ENCODE measurements around the gene GSTT4.

GRCh38 chr22:24006207-24006913, 1.1 kb upstream of the GSTT4 start:
- TF ChIP-seq CTCF (IDR thresholded peaks at IDR 0.05): no peak
- TF ChIP-seq POLR2A (IDR thresholded peaks at IDR 0.05): no peak
